ENCODE measurements around the gene LSM4. TPM values are rescaled to one million over a fixed set of nuclear protein-coding genes. Genes with fewer than 3 reads are reported as not detected.

The LSM4 gene
- total and polyA plus RNA-seq, 7 donors = 89.1 to 285 (median 144) TPM

GRCh38 chr19:18291590-18292461, 31.1 kb downstream of the LSM4 start:
- intact Hi-C loops (cut with DNase I) = loop anchor here (5.0 kb wide), 1 partner anchor 35 kb away; no protein-coding TSS in a partner anchor
- peaks cover 0 to 38% (median 34%) of the 10 kb centered on the region in 4 donors for H3K4me1 ChIP-seq
- 1% methylated on average over 75 of the region's 75 CpGs for WGBS, 2 donors

GRCh38 chr19:18291019-18291524, 31.8 kb downstream of the LSM4 start:
- Histone ChIP-seq H3K9me3 (no peaks in the 10 kb centered on the region), H3K36me3 (no peaks in the 10 kb centered on the region), H3K27ac (peak overlapping the region; percentile 96 to 100 (median 98)), H3K4me3 (peak overlapping the region; percentile 62 to 94 (median 74)), H3K4me1 (peaks cover 0 to 38% (median 34%) of the 10 kb centered on the region in 4 donors), H3K27me3 (no peaks in the 10 kb centered on the region)
- DNase-seq = no peak
- TF ChIP-seq POLR2AphosphoS5 (IDR thresholded peaks at IDR 0.05) (no peak), POLR2A (IDR thresholded peaks at IDR 0.05) (no peak), EP300 (IDR thresholded peaks at IDR 0.05) (no peak), CTCF (IDR thresholded peaks at IDR 0.05) (no peak)
- WGBS, 2 donors = 44 to 54% methylated on average over 21 of the region's 21 CpGs
- intact Hi-C loops (cut with DNase I) = loop anchor here (5.0 kb wide), 1 partner anchor 36 kb away; no protein-coding TSS in a partner anchor

More at GRCh38 chr19:18291590-18292461, 31.1 kb downstream of the LSM4 start:
- Histone ChIP-seq H3K36me3 (no peaks in the 10 kb centered on the region), H3K9me3 (no peaks in the 10 kb centered on the region), H3K4me3 (peak overlapping the region; percentile 62 to 94 (median 74)), H3K27ac (peak overlapping the region; percentile 96 to 100 (median 98)), H3K27me3 (no peaks in the 10 kb centered on the region)
- peak; percentile 96 for DNase-seq
- TF ChIP-seq POLR2A (IDR thresholded peaks at IDR 0.05) = peak; percentile 86 to 88
- peak; percentile 89 to 97 (median 93) for TF ChIP-seq POLR2AphosphoS5 (IDR thresholded peaks at IDR 0.05)
- TF ChIP-seq EP300 (IDR thresholded peaks at IDR 0.05) = peak in 3 of 4 donors; percentile 8 to 65 (median 55)
- TF ChIP-seq CTCF (IDR thresholded peaks at IDR 0.05) = no peak

- peaks cover 0 to 38% (median 34%) of the 10 kb centered on the region in 4 donors for H3K4me1 ChIP-seq
- TF ChIP-seq CTCF (IDR thresholded peaks at IDR 0.05) = no peak
- no peak for TF ChIP-seq POLR2A (IDR thresholded peaks at IDR 0.05)
- TF ChIP-seq EP300 (IDR thresholded peaks at IDR 0.05) = no peak
- no peak for TF ChIP-seq POLR2AphosphoS5 (IDR thresholded peaks at IDR 0.05)
- intact Hi-C loops (cut with DNase I) = loop anchor here (1.0 to 5.0 kb wide), 2 partner anchors 8 to 37 kb away; no protein-coding TSS in a partner anchor
- no peak for DNase-seq
- 27 to 28% methylated on average over 14 of the region's 14 CpGs for WGBS, 2 donors
- H3K9me3 ChIP-seq = no peaks in the 10 kb centered on the region
- H3K36me3 ChIP-seq = no peaks in the 10 kb centered on the region
- H3K27me3 ChIP-seq = no peaks in the 10 kb centered on the region
- H3K4me3 ChIP-seq = no peak overlapping the region
- peak overlapping the region; percentile 96 to 100 (median 98) for H3K27ac ChIP-seq
Measured at GRCh38 chr19:18290302-18291018, 32.4 kb downstream of the LSM4 start.

GRCh38 chr19:18289471-18290301, 33.2 kb downstream of the LSM4 start:
- no peak overlapping the region for H3K4me3 ChIP-seq
- no peak for DNase-seq
- H3K27me3 ChIP-seq = no peaks in the 10 kb centered on the region
- H3K9me3 ChIP-seq = no peaks in the 10 kb centered on the region
- WGBS, 2 donors = 53 to 68% methylated on average over 12 of the region's 12 CpGs
- peak overlapping the region; percentile 96 to 100 (median 98) for H3K27ac ChIP-seq
- TF ChIP-seq EP300 (IDR thresholded peaks at IDR 0.05) (no peak), CTCF (IDR thresholded peaks at IDR 0.05) (no peak), POLR2AphosphoS5 (IDR thresholded peaks at IDR 0.05) (no peak), POLR2A (IDR thresholded peaks at IDR 0.05) (no peak)
- H3K36me3 ChIP-seq = no peaks in the 10 kb centered on the region
- intact Hi-C loops (cut with DNase I) = loop anchor here (1.0 to 5.0 kb wide), 2 partner anchors 7 to 38 kb away; no protein-coding TSS in a partner anchor
- H3K4me1 ChIP-seq = peaks cover 0 to 38% (median 34%) of the 10 kb centered on the region in 4 donors

All from sigmoid colon (tissue), 7 donors.